ENCODE results near the gene MRGPRX2.
A peak's percentile ranks its signal among the peaks of the same experiment; 100 is the strongest.

Gene MRGPRX2

DNA sequence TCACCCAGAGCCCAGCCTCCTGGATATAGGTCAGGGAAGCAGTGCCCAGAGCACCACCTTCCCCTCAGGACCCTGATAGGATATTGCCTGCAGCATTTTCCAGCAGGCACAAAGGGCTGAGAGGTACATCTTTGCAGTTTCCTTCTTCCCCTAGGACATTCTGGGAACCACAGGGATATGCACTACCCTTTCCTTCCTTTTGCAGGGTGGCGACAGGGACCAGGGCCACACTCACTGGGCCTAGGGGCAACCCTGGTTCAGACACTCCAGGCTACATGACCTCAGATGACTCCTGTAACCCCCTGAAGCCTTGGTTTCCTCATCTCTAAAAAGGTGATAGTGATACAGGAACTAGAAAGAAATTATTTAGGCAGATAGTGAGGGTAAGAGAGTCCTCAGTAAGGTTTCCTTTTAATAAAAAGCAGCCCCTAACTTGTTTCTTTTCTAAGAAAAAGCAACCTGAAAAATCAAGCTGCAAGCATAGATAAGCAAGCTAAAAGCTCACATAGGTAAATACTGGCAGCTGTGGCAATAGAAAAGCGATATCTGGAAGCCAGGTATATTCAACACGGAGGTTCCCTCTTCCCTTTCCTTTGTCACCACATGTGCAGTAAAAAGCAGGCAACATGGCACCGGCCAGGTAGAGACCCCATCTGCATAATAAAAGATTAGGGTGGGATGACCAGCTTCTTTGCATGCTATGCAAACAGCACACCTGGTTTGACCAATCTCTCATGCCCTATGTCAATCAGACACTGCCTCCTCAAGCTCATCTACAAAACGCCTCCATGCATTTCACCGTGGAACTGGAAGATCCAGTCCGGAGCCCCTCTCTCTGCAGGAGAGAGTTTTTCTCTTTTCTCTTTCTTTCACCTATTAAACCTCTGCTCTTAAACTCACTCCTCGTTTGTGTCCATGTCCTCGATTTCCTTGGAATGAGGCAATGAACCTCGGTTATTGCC, 13.2 kb upstream of the MRGPRX2 start:
- no peak for DNase-seq

DNA sequence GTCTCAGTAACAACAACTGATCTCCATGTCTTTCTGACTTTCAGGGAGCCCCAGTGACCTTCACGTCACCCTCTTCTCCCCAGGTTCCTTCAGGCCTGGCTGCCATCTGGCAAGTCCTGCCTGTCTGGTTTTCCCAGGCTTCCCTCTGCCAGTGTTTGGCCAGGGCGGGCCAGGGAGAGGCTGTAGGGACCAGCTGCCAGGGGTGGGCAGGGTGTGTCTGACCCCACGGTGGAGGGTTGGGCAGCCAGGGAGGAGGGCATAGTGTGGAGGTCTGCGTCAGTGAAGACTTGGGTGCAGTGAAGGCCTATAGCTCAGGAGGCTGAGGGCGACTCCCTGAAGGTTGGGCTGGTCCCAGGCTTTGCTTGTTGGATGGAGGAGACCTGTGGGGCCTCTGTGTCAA, 11.9 kb upstream of the MRGPRX2 start:
- DNase-seq = no peak

DNA sequence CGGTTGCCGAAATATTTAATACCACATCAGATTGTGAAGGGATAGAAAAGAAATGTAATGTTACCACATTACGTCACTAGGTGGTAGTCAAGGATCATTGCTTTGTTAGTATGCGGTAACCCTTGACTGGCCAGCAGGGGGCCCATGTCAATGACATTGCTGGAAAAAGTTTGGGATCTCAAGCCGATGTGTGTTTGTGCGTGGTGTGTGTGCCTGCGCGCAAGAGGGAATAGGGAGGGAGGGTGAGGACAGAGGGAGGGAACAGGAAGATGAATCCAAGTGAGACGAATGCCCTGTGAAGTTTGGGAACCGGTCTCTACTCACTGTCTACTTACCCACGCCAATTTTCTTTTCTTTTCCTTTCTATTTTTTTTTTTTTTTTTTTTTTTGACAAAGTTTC, 10.7 kb upstream of the MRGPRX2 start:
- peak; percentile 92 for DNase-seq

GRCh38 chr11:19059833-19060232, 684 bp downstream of the MRGPRX2 start:
- DNase-seq = peak; percentile 43

- DNase-seq = no peak
These were observed 4.6 kb downstream of the MRGPRX2 start for GRCh38 chr11:19055905-19056304.

DNA sequence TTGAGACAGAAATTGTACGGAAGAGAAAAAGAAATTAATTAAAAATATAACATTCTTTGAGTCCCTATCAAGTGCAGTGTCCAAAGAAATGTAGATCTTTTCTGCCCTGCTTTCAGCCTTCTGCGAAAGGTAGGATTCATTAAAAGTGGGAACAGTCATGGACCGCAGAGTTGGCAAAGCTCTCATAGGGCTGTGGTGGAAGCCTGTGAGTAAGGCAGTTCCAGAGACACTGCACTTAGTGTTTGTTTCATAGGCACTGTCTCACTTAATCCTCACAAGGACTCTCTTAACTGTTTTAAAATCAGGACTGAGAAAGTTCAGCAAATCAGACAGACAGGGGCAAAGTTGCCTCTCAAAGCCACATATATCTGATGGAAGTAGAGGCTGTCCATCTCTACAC, 5.5 kb downstream of the MRGPRX2 start:
- DNase-seq = no peak

DNA sequence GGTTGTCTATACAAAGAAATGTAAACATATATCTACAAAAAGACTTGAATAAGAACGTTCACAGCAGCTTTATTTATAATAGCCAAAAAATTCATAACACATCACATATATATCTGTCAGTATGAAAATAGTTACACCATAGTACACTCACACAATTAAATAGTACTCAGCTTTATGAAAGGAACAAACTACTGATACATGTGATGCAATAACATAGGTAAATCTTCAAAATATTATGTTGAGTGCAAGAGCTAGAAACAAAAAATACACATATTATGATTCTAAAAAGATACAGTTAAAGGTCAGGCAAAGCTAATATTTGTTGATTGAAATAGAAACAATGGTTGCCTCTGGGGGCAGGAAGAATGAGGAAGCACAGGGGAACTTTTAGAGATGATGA, 6.6 kb downstream of the MRGPRX2 start:
- no peak for DNase-seq

DNA sequence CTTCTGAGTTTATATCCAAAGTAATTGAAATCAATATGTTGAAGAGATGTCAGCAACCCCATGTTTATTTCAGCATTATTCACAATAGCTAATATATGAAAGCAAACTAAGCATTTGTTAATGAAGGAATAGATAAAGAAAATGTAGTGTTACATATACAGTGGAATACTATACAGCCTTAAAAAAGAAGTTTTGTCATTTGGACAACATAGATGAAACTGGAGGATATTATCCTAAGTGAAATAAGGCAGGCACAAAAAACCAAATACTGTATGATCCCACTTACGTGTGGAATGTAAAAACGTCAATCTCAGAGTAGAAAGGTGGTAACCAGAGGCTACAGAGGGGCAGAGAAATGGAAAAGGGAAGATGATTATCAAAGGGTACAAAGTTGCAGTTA, 10.2 kb downstream of the MRGPRX2 start:
- no peak for DNase-seq

DNA sequence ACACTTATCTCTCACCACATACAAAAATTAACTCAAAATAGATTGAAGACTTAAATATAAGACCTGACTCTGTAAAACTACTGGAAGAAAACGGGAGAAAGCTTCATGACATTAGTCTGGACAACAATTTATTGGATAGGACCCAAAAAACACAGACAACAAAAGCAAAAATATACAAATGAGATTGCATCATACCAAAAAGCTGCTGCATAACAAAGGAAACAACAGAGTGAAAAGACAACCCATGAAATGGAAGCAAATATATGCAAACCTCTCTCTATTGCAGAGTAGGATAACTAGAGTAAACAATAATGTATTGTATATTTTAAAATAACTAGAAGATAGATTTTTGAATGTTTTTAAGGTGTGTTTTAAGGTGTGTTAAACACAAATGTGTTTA, 11.2 kb downstream of the MRGPRX2 start:
- DNase-seq = no peak

GRCh38 chr11:19040051-19040450, 20.5 kb downstream of the MRGPRX2 start:
- no peak for DNase-seq

- no peak for DNase-seq
These were observed 21.1 kb downstream of the MRGPRX2 start for GRCh38 chr11:19039409-19039808.

DNA sequence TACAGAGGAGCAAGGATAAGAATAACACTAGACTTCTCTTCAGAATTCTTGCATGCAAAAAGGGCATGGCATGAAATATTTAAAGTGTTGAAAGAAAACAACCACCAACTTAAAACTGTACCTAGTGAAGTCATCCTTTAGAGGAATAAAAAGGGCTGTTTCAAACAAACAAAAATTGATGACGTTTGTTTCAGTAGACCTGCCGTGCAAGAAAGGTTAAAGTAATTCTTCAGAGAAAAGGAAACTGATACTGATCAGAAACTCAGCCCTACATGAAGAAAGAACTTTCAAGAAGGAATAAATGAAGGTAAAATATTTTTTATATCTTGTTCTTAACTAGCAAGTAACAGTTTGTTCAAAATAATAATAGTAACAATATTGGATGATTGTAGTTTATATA, 27.5 kb downstream of the MRGPRX2 start:
- no peak for DNase-seq

GRCh38 chr11:19027829-19028595, 32.5 kb downstream of the MRGPRX2 start:
- DNase-seq = no peak

DNA sequence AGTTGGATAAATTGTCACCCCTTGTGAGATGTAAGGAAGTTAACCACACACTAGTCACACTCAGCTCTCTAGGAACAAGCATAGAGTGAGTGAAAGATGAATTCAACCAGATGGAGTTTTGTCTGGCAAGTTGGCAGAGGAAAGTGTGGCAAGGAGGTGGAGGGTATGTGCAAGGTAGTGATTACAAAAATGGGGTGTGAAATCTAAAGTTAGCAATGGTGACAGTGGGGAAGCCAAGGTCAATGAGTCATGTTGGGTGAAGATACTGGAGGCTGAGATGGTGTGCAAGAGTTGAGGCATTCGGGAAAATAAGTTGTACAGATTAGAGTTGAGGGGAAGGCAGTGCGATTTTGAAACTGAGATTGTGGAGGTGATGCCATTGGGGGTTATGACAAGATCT, 33.7 kb downstream of the MRGPRX2 start:
- DNase-seq = no peak

- peak; percentile 44 for DNase-seq
These were observed 34.8 kb downstream of the MRGPRX2 start for GRCh38 chr11:19025481-19026406.

- DNase-seq = no peak
These were observed 39.7 kb downstream of the MRGPRX2 start for GRCh38 chr11:19020831-19021230.

DNA sequence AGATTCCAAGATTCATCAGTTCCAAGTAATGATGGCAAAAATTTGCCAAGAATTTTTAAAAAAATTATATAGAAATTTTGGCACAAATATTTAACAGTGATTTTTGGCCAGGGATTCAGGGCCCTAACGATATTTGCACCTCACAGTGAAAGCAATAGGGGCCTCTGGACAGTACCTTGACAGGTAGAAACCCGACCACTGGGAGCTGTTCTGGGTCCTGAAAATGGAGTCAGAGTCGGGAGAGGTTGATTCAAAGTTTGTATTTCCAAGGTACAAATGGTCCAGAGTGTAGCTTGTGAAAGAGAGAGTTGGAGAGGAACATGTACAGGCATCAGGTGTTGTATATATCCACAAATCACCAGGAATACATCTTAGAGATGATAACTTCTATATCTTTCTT, 41.6 kb downstream of the MRGPRX2 start:
- DNase-seq = peak; percentile 10

DNA sequence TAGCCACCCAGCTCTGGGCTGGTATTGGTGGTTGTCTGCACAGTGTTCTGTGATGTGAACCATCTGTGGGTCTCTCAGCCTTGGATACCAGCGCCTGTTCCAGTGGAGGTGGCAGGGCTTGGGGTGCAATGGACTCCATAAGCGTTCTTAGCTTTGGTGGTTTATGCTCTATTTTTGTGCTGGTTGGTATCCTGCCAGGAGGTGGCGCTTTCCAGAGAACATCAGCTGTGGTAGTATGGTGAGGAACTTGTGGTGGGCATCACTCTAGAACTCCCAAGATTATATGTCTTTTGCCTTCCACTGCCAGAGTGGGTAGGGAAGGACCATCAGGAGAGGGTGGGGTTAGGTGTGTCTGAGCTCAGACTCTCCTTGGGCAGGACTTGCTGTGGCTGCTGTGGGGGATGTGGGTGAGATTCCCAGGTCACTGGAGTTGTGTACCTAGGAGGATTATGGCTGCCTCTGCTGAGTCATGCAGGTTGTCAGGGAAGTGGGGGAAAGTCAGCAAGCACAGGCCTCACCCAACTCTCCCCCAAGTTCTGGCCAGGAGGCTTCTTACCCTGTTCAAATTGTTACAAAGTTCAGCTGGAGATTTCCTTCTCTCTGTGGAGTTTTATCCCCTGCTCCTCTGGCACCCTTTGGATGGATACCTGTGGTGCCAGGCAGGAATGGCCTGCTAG, 47.2 kb downstream of the MRGPRX2 start:
- DNase-seq = peak; percentile 15

- no peak for DNase-seq
These were observed 47.9 kb downstream of the MRGPRX2 start for GRCh38 chr11:19012636-19013035.

Data from hematopoietic multipotent progenitor cell treated with erythropoietin and hydrocortisone succinate and interleukin-3 and kit ligand, for 4 days (in vitro differentiated cells).